H54 (cell line): ENCODE results near the gene TEX51.

Experiments used
- DNase-seq: peaks from one replicate; pipeline ENCODE4 v3.0.0; 2011; ENCODE audit warnings: low spot score, mixed read lengths; ENCODE audit not compliant: insufficient read length
- FAIRE-seq: peaks from 3 replicates; lab custom pipeline; 2011; peaks lifted over from hg19 to GRCh38; lab: Jason Lieb, UNC
- POLR2A ChIP-seq: IDR thresholded peaks from 2 replicates; pipeline ENCODE4 v1.6.1; 2011; ENCODE audit warnings: low read depth, mild to moderate bottlenecking, low read length

Gene TEX51

DNA sequence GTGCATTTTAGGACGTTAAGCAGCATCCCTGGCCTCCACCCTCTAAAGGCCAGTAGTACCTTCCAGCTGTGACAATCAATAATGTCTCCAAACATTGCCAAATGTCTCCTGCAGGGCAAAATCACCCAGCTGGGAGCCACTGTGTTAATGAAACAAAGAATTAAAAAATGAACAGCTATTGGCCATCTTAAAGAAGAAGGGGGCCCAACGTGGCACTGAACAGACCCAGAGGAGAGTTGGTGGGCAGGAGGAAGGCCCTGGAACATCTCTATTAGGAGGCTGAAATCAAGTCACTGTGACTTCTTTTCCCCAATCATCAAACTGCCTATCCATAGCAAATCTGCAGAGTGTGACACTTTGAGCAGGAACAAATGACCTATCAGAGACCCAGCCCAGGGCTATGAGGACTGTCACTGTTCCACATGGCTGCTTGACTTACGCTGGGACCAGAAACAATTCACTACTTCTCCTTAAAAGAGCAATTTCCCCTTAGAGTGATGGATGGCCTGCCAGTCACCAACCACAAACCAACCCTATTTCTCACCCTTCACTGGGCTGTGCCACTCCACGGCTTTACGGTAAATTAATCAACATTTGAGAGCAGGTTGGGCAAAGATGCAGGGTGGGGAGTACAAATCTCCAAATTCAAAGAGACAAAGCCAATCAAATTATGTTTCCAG is 35.2 kb upstream of the TEX51 start:
- DNase-seq (no peak), FAIRE-seq (no peak)
- TF ChIP-seq POLR2A = no peak

GRCh38 chr2:126864861-126865260 is 33.8 kb upstream of the TEX51 start:
- no peak for DNase-seq
- no peak for TF ChIP-seq POLR2A
- FAIRE-seq = no peak

DNA sequence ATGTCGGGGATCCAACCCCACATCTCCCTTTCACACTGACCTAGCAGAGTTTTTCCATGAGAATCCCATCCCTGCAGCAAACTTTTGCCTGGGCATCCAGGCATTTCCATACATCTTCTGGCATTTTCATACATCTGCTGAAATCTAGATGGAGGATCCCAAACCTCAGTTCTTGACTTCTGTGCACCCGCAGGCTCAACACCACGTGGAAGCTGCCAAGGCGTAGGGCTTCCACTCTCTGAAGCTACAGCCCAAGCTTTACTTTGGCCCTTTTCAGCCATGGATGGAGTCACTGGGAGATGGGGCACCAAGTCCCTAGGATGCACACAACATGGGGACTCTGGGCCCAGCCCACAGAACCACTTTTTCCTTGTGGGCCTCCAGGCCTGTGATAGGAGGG is 32.2 kb upstream of the TEX51 start:
- no peak for FAIRE-seq
- TF ChIP-seq POLR2A = no peak
- DNase-seq = no peak

DNA sequence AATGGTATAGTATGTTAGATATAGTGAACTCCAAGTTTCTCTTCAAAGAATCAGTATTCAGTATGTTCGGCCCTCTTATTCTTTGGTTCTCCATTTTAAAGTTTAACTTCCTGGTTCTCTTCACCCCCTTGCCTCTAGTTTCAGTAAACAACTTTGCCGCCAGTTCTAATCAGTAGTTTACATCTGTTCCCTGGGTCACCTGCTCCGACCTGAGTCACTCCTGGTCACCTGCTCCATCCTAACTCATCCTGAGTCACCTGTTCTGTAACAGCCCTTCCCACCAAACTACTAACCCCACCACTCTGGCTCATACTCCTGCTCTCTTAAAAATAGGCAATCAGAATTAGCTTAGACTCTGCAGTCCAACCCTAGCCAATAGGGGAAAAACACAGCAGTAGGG is 23.7 kb upstream of the TEX51 start:
- no peak for FAIRE-seq
- DNase-seq = no peak
- no peak for TF ChIP-seq POLR2A

DNA sequence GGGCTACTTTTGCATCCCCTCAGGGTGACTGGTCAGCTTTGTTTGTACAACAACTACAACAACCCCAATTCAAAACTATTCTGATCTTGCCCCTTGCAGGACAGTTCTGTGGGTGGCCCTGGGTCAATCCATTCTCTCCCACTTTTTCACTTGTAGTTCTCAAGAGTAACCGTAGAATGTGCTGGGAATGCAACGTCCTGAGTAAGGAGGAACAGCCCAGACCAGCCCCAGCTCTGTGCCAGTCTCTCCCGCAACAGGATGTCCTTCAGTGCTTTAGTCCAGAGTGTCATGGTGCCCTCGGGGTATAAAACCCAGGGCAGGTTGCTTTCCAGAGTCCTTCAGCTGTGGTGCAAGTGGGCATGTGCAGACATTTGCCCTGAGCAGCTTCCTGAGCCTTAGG is 22.1 kb upstream of the TEX51 start:
- FAIRE-seq = no peak
- DNase-seq = no peak
- no peak for TF ChIP-seq POLR2A

DNA sequence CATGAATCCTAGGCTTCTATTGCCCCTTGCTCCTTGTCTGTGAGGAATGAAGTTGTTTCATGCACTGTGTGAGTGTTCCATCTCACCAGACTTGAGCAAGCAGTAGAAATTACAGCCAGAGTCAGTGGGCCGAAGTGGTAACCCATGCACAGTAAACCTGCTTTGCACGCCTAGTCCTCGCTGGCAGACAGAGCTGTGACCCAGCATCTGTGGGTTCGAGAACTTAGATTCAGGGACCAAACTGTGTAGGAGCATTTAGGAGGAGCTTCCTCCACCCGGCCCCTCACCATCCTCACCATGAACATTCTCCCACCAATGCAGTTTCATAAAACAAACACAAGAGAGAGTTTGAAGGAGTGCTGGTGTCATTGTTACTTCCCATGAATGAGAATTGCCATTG is 21.6 kb upstream of the TEX51 start:
- DNase-seq = no peak
- no peak for TF ChIP-seq POLR2A
- FAIRE-seq = no peak

- FAIRE-seq (no peak), DNase-seq (no peak)
- no peak for TF ChIP-seq POLR2A
Measured at GRCh38 chr2:126877861-126878565, 20.7 kb upstream of the TEX51 start.

DNA sequence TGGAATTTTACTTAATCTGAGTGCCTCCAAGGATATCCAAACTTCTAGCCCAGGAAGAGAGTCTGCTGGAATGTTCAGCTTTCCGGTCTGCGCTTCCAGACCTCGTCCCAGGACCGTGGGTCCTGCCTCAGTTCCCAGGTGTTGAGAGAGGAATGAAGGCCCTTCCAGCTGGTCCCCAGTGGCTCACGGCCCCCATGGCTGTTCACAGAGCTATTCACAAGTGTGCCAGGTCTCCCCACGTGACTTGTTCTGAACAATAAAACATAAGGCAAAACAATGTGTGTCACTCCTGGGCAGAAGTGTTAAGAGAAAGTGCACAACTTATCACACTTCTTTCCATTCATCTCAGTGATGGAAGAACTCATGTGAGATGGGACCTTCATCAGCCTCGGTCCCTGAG is 20.1 kb upstream of the TEX51 start:
- TF ChIP-seq POLR2A = no peak
- FAIRE-seq (no peak), DNase-seq (no peak)

DNA sequence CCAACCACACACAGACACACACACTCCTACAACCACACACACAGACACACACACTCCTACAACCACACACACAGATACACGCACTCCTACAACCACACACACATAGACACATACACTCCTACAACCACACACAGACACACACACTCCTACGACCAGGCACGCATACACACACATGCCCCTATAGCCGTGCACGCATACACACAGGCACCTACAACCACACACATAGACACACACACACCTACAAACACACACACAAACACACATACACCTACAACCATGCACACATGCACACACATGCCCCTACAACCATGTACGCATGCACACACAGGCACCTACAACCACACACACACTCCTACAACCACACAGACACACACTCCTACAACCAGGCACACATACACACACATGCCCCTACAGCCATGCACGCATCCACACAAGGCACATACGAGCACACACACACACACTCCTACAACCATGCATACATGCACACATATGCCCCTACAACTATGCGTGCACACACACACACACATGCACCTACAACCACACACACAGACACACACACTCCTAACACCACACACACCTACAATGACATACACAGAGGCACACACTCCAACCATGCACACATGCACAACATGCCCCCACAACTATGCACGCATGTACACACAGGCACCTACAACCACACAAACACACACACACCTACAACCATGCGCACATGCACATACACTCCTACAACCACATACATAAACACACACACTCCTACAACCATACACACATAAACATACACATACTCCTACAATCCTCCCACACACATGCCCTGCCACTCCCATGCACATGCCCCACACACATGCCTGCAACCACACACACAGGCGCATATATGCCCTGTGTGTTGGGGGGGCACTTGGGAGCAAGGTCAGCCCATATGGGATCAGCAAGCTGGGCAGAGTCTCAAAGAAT is 19.1 kb upstream of the TEX51 start:
- no peak for TF ChIP-seq POLR2A
- FAIRE-seq (no peak), DNase-seq (no peak)

DNA sequence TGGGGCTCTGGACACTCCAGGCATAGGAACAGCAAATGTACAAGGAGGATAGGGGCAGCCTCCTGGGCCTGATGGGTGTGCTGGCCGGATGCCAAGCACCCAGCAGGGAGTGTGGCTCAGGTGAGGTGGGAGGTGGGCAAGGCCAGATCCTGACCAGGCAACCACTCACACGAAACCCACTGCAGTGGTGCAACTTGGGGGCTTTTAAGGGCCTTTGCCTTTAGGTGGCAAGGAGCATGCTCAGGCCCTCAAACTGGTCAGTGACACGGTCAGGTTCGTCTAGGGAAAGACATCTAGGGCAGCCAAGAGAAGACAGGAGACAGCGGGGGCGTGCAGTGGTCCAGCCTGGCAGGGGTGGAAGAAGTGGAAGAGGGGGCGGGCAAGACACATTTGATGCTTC is 18.4 kb upstream of the TEX51 start:
- no peak for TF ChIP-seq POLR2A
- FAIRE-seq (no peak), DNase-seq (no peak)

GRCh38 chr2:126880817-126881216 is 17.9 kb upstream of the TEX51 start:
- FAIRE-seq = no peak

GRCh38 chr2:126881591-126881990 is 17.1 kb upstream of the TEX51 start:
- DNase-seq (no peak), FAIRE-seq (no peak)
- TF ChIP-seq POLR2A = no peak

More at GRCh38 chr2:126880817-126881216, 17.9 kb upstream of the TEX51 start:
- no peak for TF ChIP-seq POLR2A
- no peak for DNase-seq

GRCh38 chr2:126882181-126882580 is 16.5 kb upstream of the TEX51 start:
- FAIRE-seq (no peak), DNase-seq (no peak)
- TF ChIP-seq POLR2A = no peak

- DNase-seq (no peak), FAIRE-seq (no peak)
- no peak for TF ChIP-seq POLR2A
Measured at GRCh38 chr2:126882736-126883665, 15.7 kb upstream of the TEX51 start.
